Activated T-helper 9 cell treated with anti-CD3 and anti-CD28 coated beads, Interleukin-2, amount 50 U/mL, for 16 hours (primary cell): ENCODE measurements around the gene TFAP2E.
"Not testable (repeated sequence)": the region's sequence is repeated elsewhere in the genome, so short reads cannot be mapped to it uniquely, and the experiment has no call there.

Experiments used
- DNase-seq: peaks from one replicate; pipeline ENCODE4 v3.0.0-alpha.2; 2020; ENCODE audit warnings: low read depth

Gene TFAP2E

DNA sequence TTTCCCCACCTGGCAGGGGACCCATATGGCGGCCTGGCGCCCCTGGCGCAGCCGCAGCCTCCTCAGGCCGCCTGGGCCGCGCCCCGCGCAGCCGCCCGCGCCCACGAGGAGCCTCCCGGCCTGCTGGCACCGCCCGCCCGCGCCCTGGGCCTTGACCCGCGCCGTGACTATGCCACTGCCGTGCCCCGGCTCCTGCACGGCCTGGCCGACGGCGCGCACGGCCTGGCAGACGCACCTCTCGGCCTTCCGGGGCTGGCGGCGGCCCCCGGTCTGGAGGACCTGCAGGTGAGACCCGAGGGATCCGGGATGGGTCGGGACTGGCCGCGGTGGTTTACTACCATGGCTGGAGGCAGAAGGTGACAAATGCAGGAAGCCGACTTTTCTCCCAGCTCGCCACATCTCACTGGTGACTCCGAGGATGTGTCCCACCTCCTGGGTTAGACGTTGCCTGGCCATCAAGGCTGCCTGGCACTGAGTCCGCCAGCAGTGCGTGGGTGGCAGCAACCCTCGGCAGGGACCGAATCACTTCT, 1.1 kb downstream of the TFAP2E start:
- no peak for DNase-seq

DNA sequence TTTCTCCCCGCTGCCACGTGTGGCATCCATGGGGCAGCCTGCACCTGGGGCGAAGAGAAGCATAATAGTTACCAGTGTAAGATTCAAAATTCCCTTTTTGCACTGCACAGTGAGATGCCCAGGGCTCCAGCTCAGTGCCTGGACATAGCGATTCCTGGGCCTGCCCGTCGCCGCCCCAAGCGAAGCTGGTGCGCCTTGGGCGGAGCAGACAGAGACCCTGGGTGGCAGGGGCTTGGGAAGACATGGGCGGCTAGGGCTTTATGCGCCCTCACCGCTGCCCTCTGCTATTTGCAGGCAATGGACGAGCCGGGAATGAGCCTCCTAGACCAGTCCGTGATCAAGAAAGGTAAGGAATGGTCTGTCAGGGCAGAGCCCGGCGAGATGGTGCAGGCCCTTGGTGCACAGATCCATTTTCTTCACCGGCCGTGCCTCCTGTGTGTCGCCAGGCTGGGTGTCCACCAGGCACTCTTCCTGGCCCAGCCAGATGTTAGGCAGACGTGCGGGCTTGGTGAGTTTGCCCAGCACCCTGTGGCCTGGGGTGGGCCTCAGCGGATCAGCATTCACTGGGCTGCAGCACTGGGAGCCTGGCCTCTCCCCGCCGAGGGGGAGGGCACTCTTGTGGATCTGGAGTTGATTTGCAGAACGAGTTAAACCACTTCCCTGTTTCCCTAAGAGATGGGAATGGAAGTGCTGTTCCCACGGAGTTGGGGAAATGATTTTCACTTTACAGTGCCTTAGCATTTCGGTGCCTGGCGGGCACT, 1.7 kb downstream of the TFAP2E start:
- DNase-seq, result no peak

DNA sequence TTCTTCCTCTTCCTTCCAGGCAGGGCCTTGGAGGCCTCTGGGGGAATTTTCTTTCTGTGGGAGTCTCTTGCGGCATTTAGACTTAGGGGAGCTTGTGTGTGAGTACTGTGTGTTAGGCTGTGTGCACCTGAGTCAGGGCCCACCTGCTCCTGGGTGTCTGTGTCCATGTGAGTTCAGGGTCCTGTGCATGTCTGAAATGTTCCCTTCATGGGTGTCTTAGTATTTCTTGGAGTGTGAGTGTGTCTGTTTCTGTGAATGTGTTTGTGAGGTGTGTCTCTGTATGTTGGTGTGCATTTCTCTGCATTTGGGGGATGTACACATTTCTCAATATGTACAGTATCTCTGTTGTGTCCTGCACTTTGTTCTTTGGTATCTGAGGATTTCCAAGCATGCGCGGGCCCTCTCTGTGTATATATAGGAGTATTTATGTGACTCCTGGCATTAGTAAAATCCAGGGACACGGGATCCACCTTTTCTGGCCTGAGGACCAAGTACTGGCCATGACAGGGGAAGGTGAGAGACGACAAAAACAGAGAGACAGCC, 2.4 kb downstream of the TFAP2E start:
- DNase-seq, result no peak

- no peak for DNase-seq
These were observed 3.1 kb downstream of the TFAP2E start for GRCh38 chr1:35576061-35576765.

- DNase-seq, result not testable (repeated sequence)
These were observed 3.6 kb downstream of the TFAP2E start for GRCh38 chr1:35576766-35577070.

DNA sequence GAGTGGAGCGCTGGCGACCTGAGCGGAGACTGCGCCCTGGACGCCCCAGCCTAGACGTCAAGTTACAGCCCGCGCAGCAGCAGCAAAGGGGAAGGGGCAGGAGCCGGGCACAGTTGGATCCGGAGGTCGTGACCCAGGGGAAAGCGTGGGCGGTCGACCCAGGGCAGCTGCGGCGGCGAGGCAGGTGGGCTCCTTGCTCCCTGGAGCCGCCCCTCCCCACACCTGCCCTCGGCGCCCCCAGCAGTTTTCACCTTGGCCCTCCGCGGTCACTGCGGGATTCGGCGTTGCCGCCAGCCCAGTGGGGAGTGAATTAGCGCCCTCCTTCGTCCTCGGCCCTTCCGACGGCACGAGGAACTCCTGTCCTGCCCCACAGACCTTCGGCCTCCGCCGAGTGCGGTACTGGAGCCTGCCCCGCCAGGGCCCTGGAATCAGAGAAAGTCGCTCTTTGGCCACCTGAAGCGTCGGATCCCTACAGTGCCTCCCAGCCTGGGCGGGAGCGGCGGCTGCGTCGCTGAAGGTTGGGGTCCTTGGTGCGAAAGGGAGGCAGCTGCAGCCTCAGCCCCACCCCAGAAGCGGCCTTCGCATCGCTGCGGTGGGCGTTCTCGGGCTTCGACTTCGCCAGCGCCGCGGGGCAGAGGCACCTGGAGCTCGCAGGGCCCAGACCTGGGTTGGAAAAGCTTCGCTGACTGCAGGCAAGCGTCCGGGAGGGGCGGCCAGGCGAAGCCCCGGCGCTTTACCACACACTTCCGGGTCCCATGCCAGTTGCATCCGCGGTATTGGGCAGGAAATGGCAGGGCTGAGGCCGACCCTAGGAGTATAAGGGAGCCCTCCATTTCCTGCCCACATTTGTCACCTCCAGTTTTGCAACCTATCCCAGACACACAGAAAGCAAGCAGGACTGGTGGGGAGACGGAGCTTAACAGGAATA, 4.2 kb downstream of the TFAP2E start:
- peak; percentile 36 for DNase-seq

DNA sequence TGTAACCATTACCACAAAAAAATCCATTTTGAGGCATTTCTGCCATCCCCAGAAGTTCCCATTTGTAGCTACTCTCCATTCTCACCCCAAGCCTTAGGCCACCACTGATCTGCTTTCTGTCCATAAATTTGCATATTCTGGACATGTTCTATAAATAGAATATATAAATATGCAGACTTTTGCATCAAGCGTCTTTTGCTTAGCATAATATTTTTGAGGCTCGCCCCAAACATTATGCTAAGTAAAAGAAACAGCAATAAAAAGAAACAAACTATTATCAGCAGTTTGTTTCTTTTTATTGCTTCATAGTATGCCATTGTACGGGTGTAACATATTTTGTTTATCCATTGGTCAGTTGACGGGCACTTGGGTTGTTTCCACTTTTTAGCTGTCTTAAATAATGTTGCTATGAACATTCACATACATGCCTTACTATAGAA, 7.9 kb downstream of the TFAP2E start:
- no peak for DNase-seq

DNA sequence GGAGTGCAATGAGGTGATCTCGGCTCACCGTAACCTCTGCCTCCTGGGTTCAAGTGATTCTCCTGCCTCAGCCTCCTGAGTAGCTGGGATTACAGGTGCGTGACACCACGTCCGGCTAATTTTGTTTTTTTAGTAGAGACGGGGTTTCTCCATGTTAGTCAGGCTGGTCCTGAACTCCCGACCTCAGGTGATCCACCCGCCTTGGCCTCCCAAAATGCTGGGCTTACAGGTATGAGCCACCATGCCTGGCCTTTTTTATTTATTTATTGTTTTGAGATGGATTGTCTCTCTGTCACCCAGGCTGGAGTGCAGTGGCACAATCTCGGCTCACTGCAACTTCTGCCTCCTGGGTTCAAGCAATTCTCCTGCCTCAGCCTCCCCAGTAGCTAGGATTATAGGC, 8.5 kb downstream of the TFAP2E start:
- not testable (repeated sequence) for DNase-seq

- no peak for DNase-seq
These were observed 12.2 kb downstream of the TFAP2E start for GRCh38 chr1:35585281-35585680.

GRCh38 chr1:35585805-35586204, 12.7 kb downstream of the TFAP2E start:
- not testable (repeated sequence) for DNase-seq

DNA sequence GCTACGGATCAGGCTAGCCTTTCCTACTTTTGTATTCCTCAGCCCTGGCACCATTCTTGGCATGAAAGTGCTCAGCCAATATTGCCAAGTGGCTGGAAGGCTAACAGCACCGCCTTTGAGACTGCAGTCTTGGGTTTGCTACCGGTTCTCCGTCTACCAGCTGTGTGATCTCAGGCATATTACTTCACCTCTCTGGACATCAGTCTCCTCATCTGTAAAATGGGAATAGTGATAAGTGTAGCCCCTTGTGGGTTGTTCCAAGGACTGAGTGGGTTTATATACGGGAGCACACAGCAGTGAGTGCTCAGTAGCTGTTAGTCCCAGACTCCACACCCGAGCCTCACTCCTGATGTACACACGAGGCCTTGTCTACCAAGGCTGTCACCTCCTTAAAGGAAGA, 13.7 kb downstream of the TFAP2E start:
- DNase-seq, result no peak

DNA sequence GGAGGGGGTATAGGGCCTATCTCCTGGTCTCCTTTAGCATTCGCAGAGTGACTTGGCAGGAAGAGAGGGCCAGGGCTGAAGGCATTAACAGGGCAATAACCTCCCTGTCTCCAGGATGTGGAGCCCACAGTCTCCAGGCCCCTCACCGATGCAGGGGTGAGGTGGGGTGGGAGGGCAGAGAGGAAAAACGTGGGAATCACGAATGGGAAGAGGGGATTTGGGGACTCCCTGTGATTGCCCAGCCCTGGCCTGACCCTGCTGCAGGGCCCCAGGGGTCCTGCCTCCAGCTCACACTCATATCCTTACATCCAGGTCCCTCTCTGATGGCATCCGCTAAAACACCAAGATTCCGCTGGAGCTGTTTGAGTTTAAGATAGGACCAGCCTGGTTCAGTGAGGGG, 14.6 kb downstream of the TFAP2E start:
- DNase-seq, result no peak

DNA sequence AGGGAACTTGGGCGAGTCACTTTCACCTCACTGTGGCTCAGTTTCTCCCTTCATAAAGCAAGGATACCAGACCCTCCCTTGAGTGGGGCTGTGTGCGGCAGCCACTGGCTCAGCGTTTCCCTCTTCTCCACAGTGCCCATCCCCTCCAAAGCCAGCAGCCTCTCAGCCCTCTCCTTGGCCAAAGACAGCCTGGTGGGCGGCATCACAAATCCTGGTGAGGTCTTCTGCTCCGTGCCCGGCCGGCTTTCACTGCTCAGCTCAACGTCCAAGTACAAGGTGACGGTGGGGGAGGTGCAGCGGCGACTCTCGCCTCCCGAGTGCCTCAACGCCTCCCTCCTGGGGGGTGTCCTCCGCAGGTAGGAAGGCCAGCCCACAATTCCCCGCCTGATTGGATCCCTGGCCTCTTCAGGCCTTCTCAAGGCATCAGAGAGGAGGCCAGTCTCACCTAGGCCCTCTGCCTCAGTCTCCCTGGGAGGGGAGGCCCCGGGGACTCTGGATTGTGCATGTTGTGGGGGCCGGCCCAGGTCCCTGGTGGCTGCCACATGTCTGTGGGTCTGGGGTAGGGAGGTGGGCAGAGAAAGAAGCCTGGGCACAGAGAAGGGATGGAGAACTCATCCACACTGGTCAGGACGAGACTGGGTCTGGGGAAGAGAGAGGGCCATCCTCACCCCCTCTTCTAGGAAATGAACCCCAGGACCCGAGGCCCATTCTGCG, 15.2 kb downstream of the TFAP2E start:
- no peak for DNase-seq

DNA sequence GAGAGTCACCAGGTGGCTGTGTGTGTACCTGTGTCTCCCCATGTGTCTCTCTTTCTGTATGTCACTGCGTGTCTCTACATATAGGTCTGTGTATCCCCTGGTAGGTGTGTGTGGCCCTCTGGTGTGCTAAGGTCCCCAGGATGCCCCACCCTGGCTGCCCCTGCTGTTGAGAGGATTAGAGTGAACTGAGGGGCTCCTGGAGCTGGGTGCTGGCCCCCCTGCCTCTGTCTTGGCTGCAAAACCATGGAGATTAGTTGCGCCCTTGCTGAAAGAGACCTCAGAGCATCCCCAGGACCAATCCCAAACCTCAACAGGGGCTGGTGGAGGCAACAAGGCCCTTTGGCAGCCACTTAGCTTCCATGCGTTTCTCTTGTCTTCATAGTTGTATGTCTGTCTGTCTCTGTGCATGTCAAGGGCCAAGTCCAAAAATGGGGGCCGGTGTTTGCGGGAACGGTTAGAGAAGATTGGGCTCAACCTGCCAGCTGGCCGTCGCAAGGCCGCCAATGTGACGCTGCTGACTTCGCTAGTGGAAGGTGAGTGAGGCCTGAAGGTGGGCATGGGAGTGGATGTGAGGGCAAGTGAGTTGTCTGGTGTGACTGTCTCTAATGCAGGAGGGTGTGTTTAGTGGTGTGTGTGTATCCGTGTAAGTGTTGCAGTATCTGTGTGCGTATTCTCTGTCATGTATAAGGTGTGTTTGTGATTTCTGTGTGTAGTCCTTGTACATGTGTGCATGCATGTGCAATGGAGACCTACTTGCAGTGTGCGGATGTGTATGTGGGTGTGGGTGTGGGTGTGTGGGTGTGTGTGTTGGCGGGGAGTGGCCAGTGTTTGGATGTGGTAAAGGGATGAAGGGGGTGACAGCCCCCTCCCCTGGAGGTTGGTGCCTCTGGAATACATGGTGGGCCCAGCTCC, 16.7 kb downstream of the TFAP2E start:
- no peak for DNase-seq

DNA sequence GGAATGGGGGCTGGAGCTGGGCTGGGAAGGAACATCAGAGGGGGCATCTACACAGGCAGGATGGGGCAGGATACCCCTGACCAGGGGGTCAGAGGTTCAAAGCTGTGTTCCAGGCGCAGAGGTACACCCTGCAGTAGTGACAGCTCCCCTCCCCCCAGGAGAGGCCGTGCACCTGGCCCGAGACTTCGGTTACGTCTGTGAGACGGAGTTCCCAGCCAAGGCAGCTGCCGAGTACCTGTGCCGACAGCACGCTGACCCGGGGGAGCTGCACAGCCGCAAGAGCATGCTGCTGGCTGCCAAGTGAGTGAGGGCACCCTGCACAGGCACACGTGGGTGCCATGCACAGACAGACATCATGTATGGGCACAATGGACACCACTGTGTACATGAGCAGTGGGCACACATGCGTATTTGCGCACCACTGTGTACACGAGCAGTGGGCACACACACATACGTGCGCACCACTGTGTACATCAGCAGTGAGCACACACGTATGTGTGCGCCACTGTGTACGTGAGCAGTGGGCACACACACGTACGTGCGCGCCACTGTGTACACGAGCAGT, 17.4 kb downstream of the TFAP2E start:
- DNase-seq, result no peak

DNA sequence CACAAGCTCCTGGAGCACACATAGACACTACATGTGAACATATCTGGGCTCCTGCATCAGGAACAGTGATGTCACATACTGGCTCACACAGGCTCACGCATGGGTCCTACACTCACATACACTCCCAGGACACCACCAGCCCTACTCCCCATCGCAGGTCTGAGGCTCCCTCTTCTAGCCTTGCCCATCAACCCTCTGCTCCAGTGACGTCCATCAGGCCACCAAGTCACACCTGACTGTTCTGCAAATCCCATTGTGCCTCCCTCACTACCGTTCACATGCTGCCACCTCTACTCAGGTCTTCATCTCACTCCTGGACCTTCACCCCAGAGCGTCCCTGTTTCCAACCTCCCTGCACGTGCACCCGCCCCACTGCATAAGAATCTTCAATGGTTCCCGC, 18.1 kb downstream of the TFAP2E start:
- DNase-seq, result no peak

DNA sequence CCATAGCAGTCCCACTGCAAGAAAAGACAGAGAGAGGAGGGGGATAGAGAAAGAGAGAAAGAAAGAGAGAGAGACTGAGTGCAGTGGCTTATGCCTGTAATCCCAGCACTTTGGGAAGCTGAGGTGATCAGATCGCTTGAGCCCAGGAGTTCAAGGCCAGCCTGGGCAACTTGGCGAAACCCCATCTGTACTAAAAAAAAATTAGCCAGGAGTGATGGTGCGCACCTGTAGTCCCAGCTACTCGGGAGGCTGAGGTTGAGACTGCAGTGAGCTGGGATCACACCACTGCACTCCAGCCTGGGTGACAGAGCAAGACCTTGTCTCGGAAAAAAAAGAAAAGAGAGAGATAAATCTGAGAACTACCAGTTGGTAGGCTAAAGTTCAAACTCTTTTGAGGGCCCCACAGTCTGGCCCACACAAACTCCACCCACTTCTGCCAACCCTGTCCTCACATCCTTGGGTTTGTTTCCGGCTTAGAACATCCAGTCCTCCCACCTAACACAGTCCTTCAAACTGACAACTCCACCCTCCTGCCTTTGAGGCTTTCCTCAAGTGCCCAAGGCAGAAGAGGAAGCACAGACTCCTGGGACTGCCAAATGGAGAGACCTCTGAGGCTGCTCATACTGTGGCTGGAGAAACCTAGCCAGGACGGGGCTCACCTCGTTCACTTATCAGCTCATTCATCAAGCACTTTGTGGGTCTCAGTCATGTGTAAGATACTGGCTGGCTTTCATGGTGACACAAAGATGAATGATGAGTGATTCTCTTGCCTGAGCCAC, 20.1 kb downstream of the TFAP2E start:
- no peak for DNase-seq

GRCh38 chr1:35594005-35594760, 21.1 kb downstream of the TFAP2E start:
- no peak for DNase-seq

DNA sequence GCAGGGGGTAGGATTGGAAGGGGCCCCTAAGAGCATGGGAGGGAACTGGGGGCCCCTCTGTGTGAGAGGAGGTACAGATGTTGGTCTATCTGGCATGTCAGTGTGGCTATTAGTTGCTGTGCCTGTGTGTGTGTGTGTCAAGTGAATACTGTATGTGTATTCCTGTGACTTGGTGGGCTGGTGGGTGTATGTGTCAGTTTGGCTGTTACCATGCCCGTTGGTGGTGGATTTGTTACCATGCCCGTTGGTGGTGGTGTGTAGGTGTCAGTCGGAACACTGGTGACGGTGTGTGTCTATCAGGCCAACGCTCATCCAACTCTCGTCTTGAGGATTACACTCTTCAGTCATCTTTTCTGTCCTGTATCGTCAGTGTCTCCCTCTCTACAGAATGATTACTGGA, 22.6 kb downstream of the TFAP2E start:
- DNase-seq, result no peak
